Ovary (tissue), 9 donors: ENCODE results near the gene ASCC3. TPM values are rescaled to one million over a fixed set of nuclear protein-coding genes. Genes with fewer than 3 reads are reported as not detected.

Source experiments
- DNase-seq, 5 donors: peaks; one replicate each; pipeline ENCODE4 v3.0.0-alpha.2; 2019 to 2020
- H3K27ac ChIP-seq, 2 donors: fragments of 200-600 bp; one replicate each; pipeline versions ENCODE4 v1.5.1 to v1.8.0; 2019 to 2022
- H3K27me3 ChIP-seq: fragments of 200-600 bp; one replicate; pipeline ENCODE4 v1.8.0; 2022
- H3K36me3 ChIP-seq: fragments of 200-600 bp; sonication (generic); one replicate; pipeline ENCODE4 v1.5.1; 2019
- H3K4me1 ChIP-seq: one replicate; pipeline ENCODE4 v1.8.1; 2013; ENCODE audit warnings: mild to moderate bottlenecking, moderate library complexity; ENCODE audit not compliant: insufficient read depth
- H3K4me3 ChIP-seq: fragments of 200-600 bp; sonication (generic); one replicate; pipeline ENCODE4 v1.5.1; 2017
- H3K9me3 ChIP-seq, 2 donors: fragments of 200-600 bp in 1 of 2; sonication (generic) in 1 of 2; one replicate each; pipeline versions ENCODE4 v1.5.1 to v1.8.1; 2013 to 2019; ENCODE audit warnings: mild to moderate bottlenecking in 1 of 2, moderate library complexity in 1 of 2
- EP300 ChIP-seq: sonication (generic); formaldehyde crosslinking; IDR thresholded peaks from one replicate; pipeline ENCODE4 v1.6.1; 2017; ENCODE audit warnings: antibody characterized with exemption
- POLR2A ChIP-seq: fragments of 450-650 bp; IDR thresholded peaks from one replicate; pipeline ENCODE4 v1.6.1; 2017; ENCODE audit warnings: antibody characterized with exemption, mild to moderate bottlenecking, moderate library complexity
- WGBS, 3 donors: extraction: QIAGEN DNeasy Blood & Tissue Kit in 1 of 3; methylation state at CpG; one replicate each; pipeline versions ENCODE4 v1.1.5 to v1.1.7; 2013 to 2017; 5-methylcytosine and 5-hydroxymethylcytosine counted together
- intact Hi-C, 4 donors: fragments of 100-400 bp; cut with DNase I; formaldehyde crosslinking; loops; one replicate each; pipeline versions ENCODE4 v1.11.0 to v1.15.1; 2022 to 2023
- polyA plus RNA-seq, 2 donors: library from polyadenylated mRNA; stranded (reverse); fragments of 200-250 nt in 1 of 2; fragments of 350-450 nt in 1 of 2; fragmentation: Illumina TruSeq in 1 of 2; extraction: RNeasy Lipid Tissue Mini Kit (QIAGEN cat#74804) in 1 of 2; gene quantifications; one replicate each; pipeline ENCODE4 v1.2.3, GENCODE V29; 2013 to 2014
- total RNA-seq, 7 donors: library from RNA; depleted of rRNA in 2 of 7; stranded (reverse); fragments of >200 nt in 2 of 7; fragmentation: NEBNext Ultra II Directional in 3 of 7; extraction: Animal tissue kit (Norgen Biotek cat#: 25700) in 3 of 7; gene quantifications; one replicate each; pipeline versions ENCODE4 v1.1.0 to v1.2.4, GENCODE V29; 2016 to 2023
- TF ChIP-seq, protein P1 (sequence below), 3 donors: fragments of 450-650 bp in 2 of 3; fragments of 200-600 bp in 1 of 3; IDR thresholded peaks; one replicate each; pipeline versions ENCODE4 v1.5.1 to v1.8.0; 2016 to 2022; ENCODE audit warnings: antibody characterized with exemption in 3 of 3, mild to moderate bottlenecking in 1 of 3
- donor health status: DM: no; HTN: no; CAD: no; lungs with moderate emphysema.
- donor health status: DM: no; HTN: no; CAD: no.
- donor health status: Bipolar disorder and iron deficiency.
- donor health status: DM: yes; HTN: yes; CAD: no.
- donor health status: DM: no; HTN: no; CAD: no.
- donor health status: DM: yes; HTN: yes; CAD: no.

ASCC3 gene
- total and polyA plus RNA-seq, 9 donors: 8.2 to 34.2 (median 22.0) TPM

DNA sequence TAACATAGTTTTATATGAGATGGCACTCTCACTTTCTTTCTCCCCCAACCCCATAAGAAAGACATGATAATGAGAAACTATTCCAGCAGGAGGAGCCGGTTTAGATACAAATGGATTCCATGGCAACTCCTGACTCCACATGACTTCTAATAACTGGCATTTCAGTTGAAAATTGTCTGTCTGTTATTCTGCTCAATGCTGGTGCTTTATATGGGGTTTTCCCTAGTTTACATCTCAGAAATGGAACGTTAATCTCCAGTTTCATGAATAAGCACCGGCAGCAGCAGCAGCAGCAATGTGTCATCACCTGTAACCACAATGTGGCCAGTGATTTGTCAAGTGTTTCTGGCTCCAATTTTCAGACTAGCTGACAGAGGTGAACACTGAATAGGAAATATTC, 408.5 kb downstream of the ASCC3 start:
- TF ChIP-seq, protein P1, sequence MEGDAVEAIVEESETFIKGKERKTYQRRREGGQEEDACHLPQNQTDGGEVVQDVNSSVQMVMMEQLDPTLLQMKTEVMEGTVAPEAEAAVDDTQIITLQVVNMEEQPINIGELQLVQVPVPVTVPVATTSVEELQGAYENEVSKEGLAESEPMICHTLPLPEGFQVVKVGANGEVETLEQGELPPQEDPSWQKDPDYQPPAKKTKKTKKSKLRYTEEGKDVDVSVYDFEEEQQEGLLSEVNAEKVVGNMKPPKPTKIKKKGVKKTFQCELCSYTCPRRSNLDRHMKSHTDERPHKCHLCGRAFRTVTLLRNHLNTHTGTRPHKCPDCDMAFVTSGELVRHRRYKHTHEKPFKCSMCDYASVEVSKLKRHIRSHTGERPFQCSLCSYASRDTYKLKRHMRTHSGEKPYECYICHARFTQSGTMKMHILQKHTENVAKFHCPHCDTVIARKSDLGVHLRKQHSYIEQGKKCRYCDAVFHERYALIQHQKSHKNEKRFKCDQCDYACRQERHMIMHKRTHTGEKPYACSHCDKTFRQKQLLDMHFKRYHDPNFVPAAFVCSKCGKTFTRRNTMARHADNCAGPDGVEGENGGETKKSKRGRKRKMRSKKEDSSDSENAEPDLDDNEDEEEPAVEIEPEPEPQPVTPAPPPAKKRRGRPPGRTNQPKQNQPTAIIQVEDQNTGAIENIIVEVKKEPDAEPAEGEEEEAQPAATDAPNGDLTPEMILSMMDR (IDR thresholded peaks at IDR 0.05): no peak
- TF ChIP-seq EP300: no peak
- TF ChIP-seq POLR2A: no peak
- no peak overlapping the region for H3K27ac ChIP-seq
- H3K4me1 ChIP-seq: no peaks in the 10 kb centered on the region
- DNase-seq: no peak
- no peaks in the 10 kb centered on the region for H3K36me3 ChIP-seq
- 21 to 30% (median 24%) methylated on average over 3 of the region's 3 CpGs for WGBS, 3 donors
- no peak overlapping the region for H3K4me3 ChIP-seq
- intact Hi-C loops: no loop called here
- no peaks in the 10 kb centered on the region for H3K9me3 ChIP-seq
- H3K27me3 ChIP-seq: no peaks in the 10 kb centered on the region

GRCh38 chr6:100470422-100471120, 410.6 kb downstream of the ASCC3 start:
- no peak overlapping the region for H3K4me3 ChIP-seq
- TF ChIP-seq EP300: no peak
- no peak for TF ChIP-seq POLR2A
- TF ChIP-seq, protein P1 (IDR thresholded peaks at IDR 0.05): no peak
- no peaks in the 10 kb centered on the region for H3K27me3 ChIP-seq
- H3K9me3 ChIP-seq: no peaks in the 10 kb centered on the region
- WGBS, 3 donors: 72 to 78% (median 74%) methylated on average over 5 of the region's 5 CpGs
- DNase-seq: no peak
- no peak overlapping the region for H3K27ac ChIP-seq
- no peaks in the 10 kb centered on the region for H3K4me1 ChIP-seq
- H3K36me3 ChIP-seq: no peaks in the 10 kb centered on the region
- intact Hi-C loops: no loop called here

- no peak overlapping the region for H3K4me3 ChIP-seq
- H3K9me3 ChIP-seq: no peaks in the 10 kb centered on the region
- TF ChIP-seq EP300 (no peak), POLR2A (no peak)
- TF ChIP-seq, protein P1 (IDR thresholded peaks at IDR 0.05): no peak
- H3K27ac ChIP-seq: no peak overlapping the region
- no peaks in the 10 kb centered on the region for H3K4me1 ChIP-seq
- no peak for DNase-seq
- no peaks in the 10 kb centered on the region for H3K36me3 ChIP-seq
- intact Hi-C loops: no loop called here
- H3K27me3 ChIP-seq: no peaks in the 10 kb centered on the region
- WGBS, 3 donors: 16 to 23% (median 21%) methylated on average over 38 to 44 of the region's 44 CpGs
Measured at GRCh38 chr6:100469101-100469859, 411.8 kb downstream of the ASCC3 start.

DNA sequence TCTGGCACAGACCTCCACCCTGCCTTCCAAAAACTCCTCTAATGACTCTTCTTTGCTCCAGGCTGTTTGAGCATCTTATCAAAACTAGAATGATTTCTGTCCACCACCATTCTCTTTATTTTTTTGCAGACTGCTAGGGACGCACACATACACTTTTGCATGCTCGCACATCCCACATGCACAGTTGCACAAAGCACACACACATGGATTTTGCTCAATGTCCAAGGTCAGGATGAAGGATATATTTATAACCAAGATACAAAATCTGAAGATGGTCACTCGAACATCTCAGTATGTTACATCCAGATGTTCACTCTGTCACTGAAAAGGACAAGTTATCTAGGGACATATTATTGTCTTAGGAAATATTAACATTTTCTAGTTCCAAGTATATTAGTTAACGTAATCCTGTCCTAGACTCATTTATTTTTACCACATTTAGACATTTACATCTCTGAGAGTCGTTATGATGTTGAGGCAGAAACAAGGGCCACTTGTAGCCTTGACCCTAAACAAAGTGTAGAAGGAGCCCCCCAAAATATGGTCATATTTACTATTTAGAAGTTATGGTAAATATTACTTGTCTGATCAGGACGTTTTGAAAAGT, 413.0 kb downstream of the ASCC3 start:
- Histone ChIP-seq H3K4me1 (no peaks in the 10 kb centered on the region), H3K36me3 (no peaks in the 10 kb centered on the region), H3K9me3 (no peaks in the 10 kb centered on the region), H3K4me3 (no peak overlapping the region), H3K27ac (no peak overlapping the region), H3K27me3 (no peaks in the 10 kb centered on the region)
- intact Hi-C loops: no loop called here
- 30 to 35% (median 31%) methylated on average over 6 of the region's 6 CpGs for WGBS, 3 donors
- DNase-seq: no peak
- TF ChIP-seq, protein P1 (IDR thresholded peaks at IDR 0.05): no peak
- no peak for TF ChIP-seq POLR2A
- TF ChIP-seq EP300: no peak
